A549 (cell line): ENCODE data around the gene KCNJ14. TPM values are rescaled to one million over a fixed set of nuclear protein-coding genes. Genes with fewer than 3 reads are reported as not detected.

Experiments used
- ATAC-seq, 2 experiments: fragments of 200-7000 bp in 1 of 2; fragments of >200 bp in 1 of 2; cut with Nextera tagmentation in 1 of 2; cut with Tn5 transposase in 1 of 2; 3 replicates each; pipeline versions ENCODE4 v1.8.0 to v1.9.1; 2018 to 2020; ENCODE audit warnings: mild to moderate bottlenecking in 1 of 2, moderate library complexity in 1 of 2
- CTCF ChIA-PET: fragments of 300-600 bp; sonication (Branson Sonifier 250); formaldehyde crosslinking; extraction: SDS; loops from one replicate; lab custom pipeline; 2021; ENCODE audit warnings: antibody characterized with exemption, inconsistent platforms; lab: Yijun Ruan, JAX
- POLR2A ChIA-PET: fragments of 350-600 bp; formaldehyde crosslinking; extraction: SDS; loops from one replicate; lab custom pipeline; 2021; ENCODE audit warnings: antibody characterized with exemption, inconsistent platforms; lab: Yijun Ruan, JAX
- DNase-seq, 2 experiments: peaks; one replicate each; pipeline versions ENCODE4 v3.0.0 to v3.0.0-alpha.2; 2011 to 2016; ENCODE audit warnings: low read depth in 1 of 2, low spot score in 1 of 2
- FAIRE-seq: peaks from 2 replicates; lab custom pipeline; 2011; peaks lifted over from hg19 to GRCh38; lab: Jason Lieb, UNC
- H3K27ac ChIP-seq, 2 experiments: fragments of >200 bp; sonication (Bioruptor Twin); formaldehyde crosslinking; 3 replicates each; pipeline ENCODE4 v1.5.1; 2016 to 2017
- H3K4me1 ChIP-seq: fragments of >200 bp; sonication (Bioruptor Twin); formaldehyde crosslinking; 3 replicates; pipeline ENCODE4 v1.6.1; 2016
- H3K4me2 ChIP-seq: fragments of >200 bp; sonication (Bioruptor Twin); formaldehyde crosslinking; 3 replicates; pipeline ENCODE4 v1.6.1; 2016
- H3K4me3 ChIP-seq: fragments of >200 bp; sonication (Bioruptor Twin); formaldehyde crosslinking; 3 replicates; pipeline ENCODE4 v1.5.1; 2016
- H3K9me3 ChIP-seq: fragments of >200 bp; sonication (Bioruptor Twin); formaldehyde crosslinking; 3 replicates; pipeline ENCODE4 v1.6.1; 2016
- BCL3 ChIP-seq: fragments of >200 bp; sonication (Bioruptor Twin); formaldehyde crosslinking; IDR thresholded peaks from 3 replicates; pipeline ENCODE4 v1.6.1; 2016
- CHD2 ChIP-seq: fragments of 150-350 bp; IDR thresholded peaks from 2 replicates; pipeline ENCODE4 v1.6.1; 2014; ENCODE audit warnings: low read length; ENCODE audit not compliant: partially characterized antibody
- ESRRA ChIP-seq: fragments of 150-350 bp; IDR thresholded peaks from 2 replicates; pipeline ENCODE4 v1.6.1; 2014; ENCODE audit warnings: mild to moderate bottlenecking, low read length, borderline replicate concordance
- FOSB ChIP-seq: fragments of 250-450 bp; sonication (Bioruptor Pico); IDR thresholded peaks from 2 replicates; pipeline ENCODE4 v1.5.0; 2020; ENCODE audit warnings: mild to moderate bottlenecking, moderate library complexity
- FOSL2 ChIP-seq, 2 experiments: fragments of 450-650 bp in 1 of 2; fragments of >200 bp in 1 of 2; sonication (Bioruptor Twin) in 1 of 2; formaldehyde crosslinking; IDR thresholded peaks; 2 replicates each; pipeline versions ENCODE4 v1.5.0 to v1.6.1; 2016 to 2020; ENCODE audit warnings: mild to moderate bottlenecking in 1 of 2, moderate library complexity in 1 of 2
- HEYL ChIP-seq: fragments of 250-450 bp; sonication (Bioruptor Pico); IDR thresholded peaks from 2 replicates; pipeline ENCODE4 v1.8.0; 2021; ENCODE audit warnings: mild to moderate bottlenecking, moderate library complexity
- HOXB5 ChIP-seq: fragments of 250-450 bp; sonication (Bioruptor Pico); IDR thresholded peaks from 2 replicates; pipeline ENCODE4 v1.5.0; 2020; ENCODE audit warnings: mild to moderate bottlenecking, moderate library complexity
- JUN ChIP-seq, 2 experiments: fragments of >200 bp; sonication (Bioruptor Twin); formaldehyde crosslinking; IDR thresholded peaks; 2 replicates in 1 of 2; 3 replicates in 1 of 2; pipeline ENCODE4 v1.6.1; 2016 to 2017
- MAZ ChIP-seq: fragments of 150-350 bp; IDR thresholded peaks from 2 replicates; pipeline ENCODE4 v1.6.1; 2014; ENCODE audit warnings: antibody characterized with exemption, low read depth, low read length, borderline replicate concordance
- NPAS2 ChIP-seq: fragments of 250-450 bp; sonication (Bioruptor Pico); IDR thresholded peaks from 2 replicates; pipeline ENCODE4 v1.8.0; 2022; ENCODE audit warnings: mild to moderate bottlenecking, moderate library complexity, borderline replicate concordance
- PBX3 ChIP-seq: IDR thresholded peaks from 2 replicates; pipeline ENCODE4 v1.6.1; 2012
- PHF8 ChIP-seq: fragments of 200-600 bp; sonication (generic); IDR thresholded peaks from 2 replicates; pipeline ENCODE4 v1.6.1; 2016; ENCODE audit warnings: low read depth, mild to moderate bottlenecking, antibody characterized with exemption, moderate library complexity, borderline replicate concordance
- POLR2A ChIP-seq: IDR thresholded peaks from 2 replicates; pipeline ENCODE4 v1.6.1; 2012; ENCODE audit warnings: mild to moderate bottlenecking, low read length
- POLR2AphosphoS2 ChIP-seq: conservative IDR thresholded peaks from 2 replicates; pipeline ENCODE4 v1.6.1; 2012; ENCODE audit warnings: low read length, improper control_type of control experiment, inconsistent platforms
- RARB ChIP-seq: fragments of 250-450 bp; sonication (Bioruptor Pico); IDR thresholded peaks from 2 replicates; pipeline ENCODE4 v1.8.0; 2021; ENCODE audit warnings: mild to moderate bottlenecking, moderate library complexity
- REST ChIP-seq: fragments of 200-600 bp; sonication (generic); IDR thresholded peaks from 2 replicates; pipeline ENCODE4 v1.6.1; 2016; ENCODE audit warnings: antibody characterized with exemption, mild to moderate bottlenecking, moderate library complexity
- RFX5 ChIP-seq: fragments of 450-650 bp; IDR thresholded peaks from 2 replicates; pipeline ENCODE4 v1.7.1; 2014; ENCODE audit warnings: antibody characterized with exemption, mild to moderate bottlenecking, moderate library complexity
- SMC3 ChIP-seq: fragments of >200 bp; sonication (Bioruptor Twin); formaldehyde crosslinking; IDR thresholded peaks from 3 replicates; pipeline ENCODE4 v1.6.1; 2018; ENCODE audit warnings: inconsistent platforms
- TFCP2L1 ChIP-seq: fragments of 250-450 bp; sonication (Bioruptor Pico); IDR thresholded peaks from 2 replicates; pipeline ENCODE4 v1.5.0; 2021; ENCODE audit warnings: mild to moderate bottlenecking
- TP53 ChIP-seq: fragments of 250-450 bp; sonication (Bioruptor Pico); IDR thresholded peaks from 2 replicates; pipeline ENCODE4 v1.5.0; 2021; ENCODE audit warnings: mild to moderate bottlenecking, moderate library complexity
- ZNF302 ChIP-seq: fragments of 250-450 bp; sonication (Bioruptor Pico); IDR thresholded peaks from 2 replicates; pipeline ENCODE4 v1.9.0; 2021; ENCODE audit warnings: inconsistent platforms, mild to moderate bottlenecking, moderate library complexity
- WGBS: methylation state at CpG from one replicate; pipeline ENCODE4 v1.1.6; 2017; ENCODE audit errors: missing lambda C conversion rate; 5-methylcytosine and 5-hydroxymethylcytosine counted together
- polyA plus RNA-seq, 4 experiments: library from polyadenylated mRNA; depleted of rRNA in 3 of 4; stranded (reverse); fragments of >200 nt; fragmentation: RNase III in 1 of 4; extraction: RNeasy Plus Mini Kit Qiagen cat#74134 plus additional on column Dnase treatment in 1 of 4; gene quantifications; 2 replicates in 3 of 4; 3 replicates in 1 of 4; pipeline ENCODE4 v1.2.3, GENCODE V29; 2011 to 2017

The KCNJ14 gene
- polyA plus RNA-seq, 2 of the 4 experiments (the other 2 are of a cell fraction), result 1.3 to 1.9 TPM

GRCh38 chr19:48468772-48469288 is 13.5 kb downstream of the KCNJ14 start (continued):
- no peak for TF ChIP-seq BCL3
- TF ChIP-seq POLR2AphosphoS2, result no peak; the same call in 1 of the 2 replicates

- WGBS, result under 1% methylated on average over 27 of the region's 66 CpGs
- H3K4me3 ChIP-seq, result peak within 1 kb of the TSS; percentile 82
- H3K27ac ChIP-seq, result peak within 1 kb of the TSS; percentile 94 to 96
- peak; percentile 62 to 82 for ATAC-seq
- TF ChIP-seq PHF8, result peak; percentile 96
- no peak for TF ChIP-seq FOSL2 (IDR thresholded peaks at IDR 0.05)
- TF ChIP-seq FOSL2 (CRISPR knock-in tag; IDR thresholded peaks at IDR 0.05), result 0 out of 2 replicates have a peak, but pooled peaks have one; percentile 10
- 0 out of 2 replicates have a peak, but pooled peaks have one; percentile 45 for TF ChIP-seq HOXB5 (CRISPR knock-in tag)
- TF ChIP-seq ZNF302 (CRISPR knock-in tag), result no peak
- TF ChIP-seq ESRRA, result no peak
- TF ChIP-seq REST, result 0 out of 2 replicates have a peak, but pooled peaks have one; percentile 25
- no peak for TF ChIP-seq PBX3
- TF ChIP-seq RARB (CRISPR knock-in tag), result peak; percentile 73; the same call in 1 of the 2 replicates
- no peak for TF ChIP-seq FOSB (CRISPR knock-in tag)
- TF ChIP-seq RFX5, result no peak; the same call in 1 of the 2 replicates
- TF ChIP-seq NPAS2 (CRISPR knock-in tag), result no peak
- TF ChIP-seq HEYL (CRISPR knock-in tag), result no peak
- TF ChIP-seq POLR2A, result peak; percentile 81
- TF ChIP-seq TFCP2L1 (CRISPR knock-in tag), result peak; percentile 80; the same call in 1 of the 2 replicates
- TF ChIP-seq CHD2, result no peak
- TF ChIP-seq JUN (IDR thresholded peaks at IDR 0.05), result peak; percentile 77 to 81
- TF ChIP-seq MAZ, result peak; percentile 77; the same call in 1 of the 2 replicates
- TF ChIP-seq SMC3, result peak; percentile 30; the same call in 1 of the 3 replicates
- peak; percentile 96 for TF ChIP-seq TP53 (CRISPR knock-in tag)
- peak; percentile 28; the same call in 2 of the 3 replicates for TF ChIP-seq BCL3
- H3K4me1 ChIP-seq, result peaks cover 24% of the 10 kb centered on the region
- POLR2A ChIA-PET, result interaction anchor here (1.3 kb wide), 2 partner anchors 12 to 19 kb away, joined by 3 to 6 read pairs; no protein-coding TSS in a partner anchor
- FAIRE-seq, result no peak
- CTCF ChIA-PET, result interaction anchor here (0.7 to 2.2 kb wide), 11 partner anchors 12 to 148 kb away, joined by 3 to 16 read pairs (median 4); partner anchors contain the start of gene KDELR1
- DNase-seq, result peak; percentile 70 to 84
- H3K9me3 ChIP-seq, result no peaks in the 10 kb centered on the region
- H3K4me2 ChIP-seq, result peak within 1 kb of the TSS; percentile 84
These were observed 14.0 kb downstream of the KCNJ14 start, which contains the start of gene CYTH2 for GRCh38 chr19:48469289-48469881. Gene CYTH2 (plus strand): TSS chr19:48469369. CDS start chr19:48469508, 139 bp downstream.
